B cell (primary cell): ENCODE measurements around the gene STAMBP.

ENCODE experiments used
- CTCF ChIP-seq: fragments of 200-600 bp; IDR thresholded peaks from one replicate; pipeline ENCODE4 v1.8.0; 2022; ENCODE audit warnings: antibody characterized with exemption, mild to moderate bottlenecking
- EZH2 ChIP-seq: IDR thresholded peaks from 2 replicates; pipeline ENCODE4 v1.6.1; 2012; ENCODE audit warnings: borderline replicate concordance, low read depth, mild to moderate bottlenecking, moderate library complexity, low read length; ENCODE audit not compliant: insufficient read depth, poor library complexity, severe bottlenecking

GRCh38 chr2:73823416-73823815 lies 5.3 kb upstream of the STAMBP start:
- TF ChIP-seq CTCF (no peak), EZH2 (no peak)
